OCI-LY3 (cell line): ENCODE measurements around the gene FBXO48.
A peak's percentile ranks its signal among the peaks of the same experiment; 100 is the strongest.
"Not testable (repeated sequence)": the region's sequence is repeated elsewhere in the genome, so short reads cannot be mapped to it uniquely, and the experiment has no call there.

Experiments used
- H2AFZ ChIP-seq: fragments of 200-600, 300-600 bp; shearing (Covaris generic); 2 replicates; pipeline ENCODE4 v1.6.0; 2014; ENCODE audit warnings: antibody characterized with exemption, low read depth, low read length
- H3K27ac ChIP-seq: fragments of 200-600, 300-600 bp; sonication (generic); 2 replicates; pipeline ENCODE4 v1.5.1; 2014; ENCODE audit warnings: mild to moderate bottlenecking, low read length, moderate library complexity, mixed read lengths
- H3K27me3 ChIP-seq: fragments of 200-600, 300-600 bp; sonication (generic); 2 replicates; pipeline ENCODE4 v1.6.1; 2014; ENCODE audit warnings: low read depth, low read length, mixed read lengths
- H3K36me3 ChIP-seq: fragments of 200-600, 300-600 bp; sonication (generic); replicated peaks from 2 replicates; pipeline ENCODE3; 2014; ENCODE audit warnings: low read depth, low read length, mixed read lengths
- H3K4me1 ChIP-seq: fragments of 300-600, 200-600 bp; sonication (generic); 2 replicates; pipeline ENCODE4 v1.6.1; 2014; ENCODE audit warnings: low read length, mixed read lengths
- H3K4me2 ChIP-seq: fragments of 200-600, 300-600 bp; sonication (generic); 2 replicates; pipeline ENCODE4 v1.6.1; 2014; ENCODE audit warnings: low read length, mixed read lengths
- H3K4me3 ChIP-seq: fragments of 300-600, 200-600 bp; sonication (generic); 2 replicates; pipeline ENCODE4 v1.5.1; 2014; ENCODE audit warnings: antibody characterized with exemption, mild to moderate bottlenecking, low read length, moderate library complexity
- H3K79me2 ChIP-seq: fragments of 300-600, 200-600 bp; shearing (Covaris generic); 2 replicates; pipeline ENCODE4 v1.6.1; 2014; ENCODE audit warnings: mild to moderate bottlenecking, low read length, mixed read lengths
- H3K9ac ChIP-seq: fragments of 300-600, 200-600 bp; shearing (Covaris generic); 2 replicates; pipeline ENCODE4 v1.6.0; 2014; ENCODE audit warnings: mild to moderate bottlenecking, low read length, moderate library complexity
- H3K9me3 ChIP-seq: fragments of 200-600, 300-600 bp; shearing (Covaris generic); 2 replicates; pipeline ENCODE4 v1.6.1; 2014; ENCODE audit warnings: low read length, mixed read lengths; ENCODE audit not compliant: insufficient read depth
- H4K20me1 ChIP-seq: fragments of 200-600, 300-600 bp; sonication (generic); 2 replicates; pipeline ENCODE4 v1.6.1; 2016; ENCODE audit warnings: low read length, mixed read lengths; ENCODE audit not compliant: insufficient read depth
- EZH2phosphoT487 ChIP-seq: fragments of 200-600 bp; shearing (Covaris generic); IDR thresholded peaks from 2 replicates; pipeline ENCODE4 v1.6.1; 2018; ENCODE audit warnings: antibody characterized with exemption, mixed run types, low read depth
- TF ChIP-seq, protein P1 (sequence below): fragments of 200-600, 300-600 bp; sonication (generic); IDR thresholded peaks from 2 replicates; pipeline ENCODE4 v1.5.1; 2014; ENCODE audit warnings: antibody characterized with exemption, low read length, low read depth

FBXO48 gene

GRCh38 chr2:68489282-68489681, 22.2 kb upstream of the FBXO48 start:
- no peaks in the 10 kb centered on the region for H4K20me1 ChIP-seq
- TF ChIP-seq, protein P1, sequence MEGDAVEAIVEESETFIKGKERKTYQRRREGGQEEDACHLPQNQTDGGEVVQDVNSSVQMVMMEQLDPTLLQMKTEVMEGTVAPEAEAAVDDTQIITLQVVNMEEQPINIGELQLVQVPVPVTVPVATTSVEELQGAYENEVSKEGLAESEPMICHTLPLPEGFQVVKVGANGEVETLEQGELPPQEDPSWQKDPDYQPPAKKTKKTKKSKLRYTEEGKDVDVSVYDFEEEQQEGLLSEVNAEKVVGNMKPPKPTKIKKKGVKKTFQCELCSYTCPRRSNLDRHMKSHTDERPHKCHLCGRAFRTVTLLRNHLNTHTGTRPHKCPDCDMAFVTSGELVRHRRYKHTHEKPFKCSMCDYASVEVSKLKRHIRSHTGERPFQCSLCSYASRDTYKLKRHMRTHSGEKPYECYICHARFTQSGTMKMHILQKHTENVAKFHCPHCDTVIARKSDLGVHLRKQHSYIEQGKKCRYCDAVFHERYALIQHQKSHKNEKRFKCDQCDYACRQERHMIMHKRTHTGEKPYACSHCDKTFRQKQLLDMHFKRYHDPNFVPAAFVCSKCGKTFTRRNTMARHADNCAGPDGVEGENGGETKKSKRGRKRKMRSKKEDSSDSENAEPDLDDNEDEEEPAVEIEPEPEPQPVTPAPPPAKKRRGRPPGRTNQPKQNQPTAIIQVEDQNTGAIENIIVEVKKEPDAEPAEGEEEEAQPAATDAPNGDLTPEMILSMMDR = no peak
- TF ChIP-seq EZH2phosphoT487 = no peak
- H3K36me3 ChIP-seq = no peaks in the 10 kb centered on the region
- no peaks in the 10 kb centered on the region for H3K27me3 ChIP-seq
- H2AFZ ChIP-seq = no peak overlapping the region
- no peak overlapping the region for H3K4me3 ChIP-seq
- H3K79me2 ChIP-seq = peaks cover 5% of the 10 kb centered on the region
- peaks cover 26% of the 10 kb centered on the region for H3K4me1 ChIP-seq
- H3K9me3 ChIP-seq = no peaks in the 10 kb centered on the region
- peak overlapping the region; percentile 42; the same call in 1 of the 2 replicates for H3K27ac ChIP-seq
- H3K9ac ChIP-seq = peak overlapping the region; percentile 14; the same call in 1 of the 2 replicates
- H3K4me2 ChIP-seq = peak overlapping the region; percentile 84

DNA sequence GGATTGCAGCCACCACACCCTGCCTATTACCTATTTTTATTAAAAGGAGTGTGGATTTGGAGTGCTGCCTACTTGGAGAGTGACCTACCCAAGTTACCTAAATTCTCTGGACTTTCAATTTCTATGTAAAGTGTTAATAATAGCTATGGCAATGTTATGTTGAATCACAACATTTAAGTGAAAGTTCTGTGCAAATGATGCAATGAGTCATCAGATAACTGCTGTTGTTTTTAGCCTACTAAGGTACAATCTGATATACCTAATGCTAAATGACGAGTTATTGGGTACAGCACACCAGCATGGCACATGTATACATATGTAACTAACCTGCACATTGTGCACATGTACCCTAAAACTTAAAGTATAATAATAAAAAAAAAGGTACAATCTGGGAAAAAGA, 21.5 kb upstream of the FBXO48 start:
- H3K36me3 ChIP-seq, H4K20me1 ChIP-seq, H3K79me2 ChIP-seq, H3K9me3 ChIP-seq, H2AFZ ChIP-seq, H3K27me3 ChIP-seq: not testable (repeated sequence)
- Histone ChIP-seq H3K4me2 (peak overlapping the region; percentile 84), H3K9ac (peak overlapping the region; percentile 23), H3K4me1 (peaks cover 26% of the 10 kb centered on the region), H3K4me3 (peak overlapping the region; percentile 60; the same call in 1 of the 2 replicates), H3K27ac (peak overlapping the region; percentile 26; the same call in 1 of the 2 replicates)

DNA sequence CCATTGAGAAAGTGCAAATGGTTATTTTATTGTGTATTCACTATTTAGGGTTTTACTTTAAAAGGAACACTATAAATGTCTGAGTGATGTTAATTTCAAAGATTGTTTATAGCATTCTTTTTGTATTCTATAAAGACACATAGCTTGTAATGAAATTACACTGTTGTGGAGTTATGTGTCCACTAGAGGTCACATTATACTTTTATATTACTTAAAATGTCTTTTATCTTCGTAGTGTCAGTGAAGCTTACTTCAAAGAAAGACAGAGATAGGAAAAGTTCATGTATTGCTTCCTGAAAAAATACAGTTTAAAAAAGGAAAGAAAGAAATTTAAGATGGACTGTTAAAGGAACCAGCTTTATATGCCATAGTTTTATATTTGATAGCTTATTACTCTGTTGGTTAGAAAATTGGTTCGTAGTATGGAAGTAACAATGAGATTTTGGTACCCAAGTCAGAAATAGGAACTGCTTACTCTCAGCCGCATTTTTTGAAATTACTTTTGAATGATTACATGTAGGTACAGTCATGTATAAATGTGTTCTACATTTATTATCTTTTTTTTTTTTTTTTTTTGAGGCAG, 20.8 kb upstream of the FBXO48 start:
- peak overlapping the region; percentile 84 for H3K4me2 ChIP-seq
- no peaks in the 10 kb centered on the region for H3K36me3 ChIP-seq
- no peaks in the 10 kb centered on the region for H3K9me3 ChIP-seq
- peak overlapping the region; percentile 26; the same call in 1 of the 2 replicates for H3K27ac ChIP-seq
- H3K9ac ChIP-seq = peak overlapping the region; percentile 23
- peaks cover 26% of the 10 kb centered on the region for H3K4me1 ChIP-seq
- 0 out of 2 replicates have a peak overlapping the region, but pooled peaks have one; percentile 44 for H2AFZ ChIP-seq
- no peaks in the 10 kb centered on the region for H3K27me3 ChIP-seq
- no peaks in the 10 kb centered on the region for H4K20me1 ChIP-seq
- TF ChIP-seq, protein P1 = peak; percentile 65
- no peak for TF ChIP-seq EZH2phosphoT487
- H3K79me2 ChIP-seq = peaks cover 9% of the 10 kb centered on the region
- H3K4me3 ChIP-seq = peak overlapping the region; percentile 60

DNA sequence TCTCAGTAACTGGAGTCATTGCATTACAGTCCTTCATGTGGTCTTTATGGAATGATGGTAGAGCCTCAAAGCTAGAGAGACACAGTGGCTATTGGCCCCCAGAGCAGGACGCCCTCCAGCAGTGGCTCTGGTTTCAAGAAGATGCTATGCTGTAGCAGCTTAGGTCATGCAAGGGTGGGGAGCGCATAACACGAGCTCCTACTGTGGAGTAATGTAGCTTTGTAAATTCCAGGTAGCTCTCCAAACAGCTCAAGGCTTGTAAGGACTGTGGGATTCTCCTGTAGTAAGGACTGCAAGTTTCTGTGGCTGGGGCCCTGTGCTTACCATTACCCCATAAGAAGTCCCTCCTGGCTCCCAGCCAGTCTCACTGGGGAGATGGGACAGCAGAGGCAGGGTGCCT, 15.9 kb upstream of the FBXO48 start:
- TF ChIP-seq EZH2phosphoT487 = no peak
- TF ChIP-seq, protein P1 = no peak
- Histone ChIP-seq H4K20me1 (no peaks in the 10 kb centered on the region), H3K4me3 (no peak overlapping the region), H3K9me3 (no peaks in the 10 kb centered on the region), H3K27ac (no peak overlapping the region), H3K4me2 (no peak overlapping the region), H2AFZ (no peak overlapping the region), H3K79me2 (peaks cover 18% of the 10 kb centered on the region), H3K9ac (no peak overlapping the region), H3K36me3 (peaks cover under 1% of the 10 kb centered on the region), H3K27me3 (no peaks in the 10 kb centered on the region), H3K4me1 (peaks cover 2% of the 10 kb centered on the region)
